GM12864 (cell line): Measurements from ENCODE around the gene SLC46A3.

Experiments
- DNase-seq: peaks from one replicate; pipeline ENCODE4 v3.0.0-alpha.2; 2011; ENCODE audit warnings: low read depth
- H3K4me3 ChIP-seq: 2 replicates; pipeline ENCODE4 v1.5.1; 2011; ENCODE audit warnings: mild to moderate bottlenecking, low read depth, low read length, control low read depth
- TF ChIP-seq, protein P1 (sequence below): IDR thresholded peaks from 2 replicates; pipeline ENCODE4 v1.5.1; 2011; ENCODE audit warnings: low read depth, mild to moderate bottlenecking, moderate library complexity, low read length, control low read depth, inconsistent platforms; ENCODE audit errors: missing control alignments

The SLC46A3 gene

DNA sequence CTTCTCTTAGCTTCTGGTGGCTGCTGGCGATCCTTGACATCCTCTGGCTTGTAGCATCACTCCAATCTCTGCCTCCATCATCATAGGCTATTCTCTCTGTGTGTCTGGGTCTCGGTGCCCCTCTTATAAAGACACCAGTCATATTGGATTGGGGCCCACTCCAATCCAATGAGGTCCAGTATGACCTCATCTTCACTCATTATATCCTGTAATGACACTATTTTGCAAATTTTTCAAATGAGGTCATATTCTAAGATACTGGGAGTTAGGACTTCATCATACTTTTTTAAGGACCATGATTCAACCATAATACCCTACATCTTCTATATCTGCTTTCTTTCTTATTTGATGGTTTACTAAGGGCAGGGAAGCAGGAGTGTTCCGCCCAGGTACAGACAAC is 12.0 kb upstream of the SLC46A3 start:
- H3K4me3 ChIP-seq: no peak overlapping the region
- no peak for DNase-seq
- TF ChIP-seq, protein P1, sequence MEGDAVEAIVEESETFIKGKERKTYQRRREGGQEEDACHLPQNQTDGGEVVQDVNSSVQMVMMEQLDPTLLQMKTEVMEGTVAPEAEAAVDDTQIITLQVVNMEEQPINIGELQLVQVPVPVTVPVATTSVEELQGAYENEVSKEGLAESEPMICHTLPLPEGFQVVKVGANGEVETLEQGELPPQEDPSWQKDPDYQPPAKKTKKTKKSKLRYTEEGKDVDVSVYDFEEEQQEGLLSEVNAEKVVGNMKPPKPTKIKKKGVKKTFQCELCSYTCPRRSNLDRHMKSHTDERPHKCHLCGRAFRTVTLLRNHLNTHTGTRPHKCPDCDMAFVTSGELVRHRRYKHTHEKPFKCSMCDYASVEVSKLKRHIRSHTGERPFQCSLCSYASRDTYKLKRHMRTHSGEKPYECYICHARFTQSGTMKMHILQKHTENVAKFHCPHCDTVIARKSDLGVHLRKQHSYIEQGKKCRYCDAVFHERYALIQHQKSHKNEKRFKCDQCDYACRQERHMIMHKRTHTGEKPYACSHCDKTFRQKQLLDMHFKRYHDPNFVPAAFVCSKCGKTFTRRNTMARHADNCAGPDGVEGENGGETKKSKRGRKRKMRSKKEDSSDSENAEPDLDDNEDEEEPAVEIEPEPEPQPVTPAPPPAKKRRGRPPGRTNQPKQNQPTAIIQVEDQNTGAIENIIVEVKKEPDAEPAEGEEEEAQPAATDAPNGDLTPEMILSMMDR: no peak

DNA sequence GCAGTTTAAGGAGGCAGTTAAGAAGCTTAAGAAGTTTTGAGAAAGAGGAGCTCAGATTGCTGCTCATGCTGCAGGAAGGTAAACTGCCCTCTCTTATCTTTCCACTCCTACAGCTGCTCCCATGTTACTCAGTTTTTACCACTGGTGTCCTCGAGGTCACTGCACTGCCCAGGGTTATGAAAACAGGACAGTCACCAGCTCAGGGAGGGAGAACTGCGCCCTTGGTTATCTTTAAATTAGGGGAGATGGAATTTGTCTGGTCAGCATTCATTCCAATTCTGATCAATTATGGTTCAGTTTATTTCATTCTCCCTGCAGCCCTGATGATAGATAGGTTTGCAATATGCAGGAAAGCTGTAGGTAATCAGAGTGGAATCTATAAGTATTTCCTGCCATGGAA is 10.8 kb upstream of the SLC46A3 start:
- no peak overlapping the region for H3K4me3 ChIP-seq
- no peak for DNase-seq
- TF ChIP-seq, protein P1: no peak

DNA sequence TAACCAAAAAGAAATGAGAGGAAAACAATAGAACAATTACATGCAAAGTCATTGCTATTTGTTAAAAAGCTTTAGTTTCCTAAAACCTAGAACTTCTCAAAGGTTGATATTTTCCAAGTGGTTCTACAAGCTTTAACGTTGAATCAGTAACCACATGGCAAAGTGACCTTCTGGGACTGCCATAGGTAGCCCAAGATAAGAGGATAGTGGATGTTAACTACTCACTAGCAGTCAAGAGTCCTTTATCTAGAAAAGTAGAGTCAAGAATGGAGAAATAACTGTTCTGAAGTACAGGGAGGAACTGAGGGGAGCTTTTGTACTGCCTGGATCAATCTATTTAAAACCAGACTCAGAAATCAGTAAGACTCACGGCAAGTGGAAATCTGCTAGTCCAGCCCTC is 9.9 kb upstream of the SLC46A3 start:
- TF ChIP-seq, protein P1: no peak
- no peak for DNase-seq
- H3K4me3 ChIP-seq: no peak overlapping the region

DNA sequence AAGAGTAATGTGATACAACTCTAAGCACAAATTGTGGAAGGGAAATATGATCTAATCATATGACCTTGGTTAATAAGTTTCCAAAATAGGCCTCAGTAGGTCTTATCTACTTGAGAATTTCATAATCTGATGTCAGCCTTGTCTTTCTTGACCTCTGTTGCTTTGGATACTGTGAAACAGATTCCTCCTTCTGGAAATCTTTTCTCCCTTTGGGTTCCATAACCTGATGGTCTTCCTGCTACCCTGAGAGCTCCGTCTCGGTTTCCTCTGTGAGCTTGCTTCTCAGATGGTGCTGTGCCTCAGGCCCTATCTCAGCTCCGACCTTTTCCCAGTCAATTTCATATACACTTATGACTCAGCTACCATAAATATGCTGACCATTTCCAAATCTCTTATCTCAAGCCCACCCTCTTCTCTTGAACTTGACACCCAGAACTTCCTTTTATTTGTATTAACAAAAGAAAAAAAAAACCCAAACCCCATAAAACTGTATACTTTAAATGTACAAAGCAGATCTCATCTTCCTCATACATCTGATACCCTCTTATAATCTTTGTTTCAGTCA is 6.4 kb upstream of the SLC46A3 start:
- no peak overlapping the region for H3K4me3 ChIP-seq
- TF ChIP-seq, protein P1: no peak
- no peak for DNase-seq

DNA sequence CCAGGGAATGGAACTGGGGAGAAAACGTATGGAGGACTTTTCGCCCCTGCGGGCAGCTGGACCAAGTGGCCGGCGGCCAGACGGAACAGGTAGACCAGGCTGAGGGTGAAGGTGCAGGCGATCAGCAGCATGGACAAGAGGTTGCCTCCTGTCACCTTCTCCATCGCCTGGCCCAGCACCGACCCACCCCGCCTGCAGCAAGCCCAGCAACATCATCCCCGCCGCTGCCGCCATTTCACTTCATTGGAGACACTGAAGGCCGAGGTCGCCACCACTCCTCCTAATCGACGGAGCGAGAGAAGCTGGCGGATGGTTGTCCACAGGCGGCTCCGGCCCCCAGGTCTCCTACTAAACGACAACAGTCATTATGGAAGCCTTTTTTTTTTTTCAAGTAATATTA is 5.0 kb upstream of the SLC46A3 start:
- no peak overlapping the region for H3K4me3 ChIP-seq
- TF ChIP-seq, protein P1: no peak
- no peak for DNase-seq

DNA sequence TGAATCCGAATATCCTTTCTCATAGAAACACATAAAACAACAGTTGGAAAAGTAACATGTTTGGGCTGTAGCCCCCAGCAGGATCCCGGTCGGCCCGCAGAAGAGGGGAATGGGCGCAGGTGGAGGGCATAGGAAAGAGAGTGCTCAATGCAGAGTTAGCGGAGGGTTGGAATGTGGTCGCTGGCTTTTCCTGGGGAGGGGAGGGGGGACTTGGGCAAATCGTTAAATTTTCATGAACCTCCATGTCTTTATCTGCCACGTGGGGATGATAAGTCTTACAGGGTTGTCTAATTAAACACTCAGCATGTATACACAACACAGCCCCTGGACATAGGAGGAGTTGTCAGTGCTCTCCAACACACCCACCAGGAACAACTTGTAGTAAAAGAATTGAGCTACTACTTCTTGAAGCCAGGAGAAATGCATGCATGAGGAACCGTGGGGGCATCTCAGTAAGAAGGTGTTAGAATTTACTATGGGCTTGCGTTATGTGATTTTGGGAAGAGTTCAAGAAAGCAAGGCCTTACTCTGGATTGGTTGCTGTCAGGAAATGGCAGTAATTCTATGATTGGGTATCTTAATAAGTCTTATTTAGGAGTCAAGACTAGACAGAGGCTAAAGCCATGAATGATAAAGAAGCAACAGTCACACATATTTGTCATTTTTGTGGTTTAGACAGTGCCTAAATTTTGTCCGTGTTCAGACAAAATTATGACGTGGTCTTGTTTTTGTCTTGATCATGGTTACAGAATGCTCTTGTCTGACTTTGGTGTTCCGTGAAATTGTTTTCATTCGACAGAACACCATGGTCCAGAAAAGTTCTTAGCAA is 671 bp upstream of the SLC46A3 start:
- DNase-seq: no peak
- TF ChIP-seq, protein P1: no peak
- peak overlapping the region; percentile 81 for H3K4me3 ChIP-seq

DNA sequence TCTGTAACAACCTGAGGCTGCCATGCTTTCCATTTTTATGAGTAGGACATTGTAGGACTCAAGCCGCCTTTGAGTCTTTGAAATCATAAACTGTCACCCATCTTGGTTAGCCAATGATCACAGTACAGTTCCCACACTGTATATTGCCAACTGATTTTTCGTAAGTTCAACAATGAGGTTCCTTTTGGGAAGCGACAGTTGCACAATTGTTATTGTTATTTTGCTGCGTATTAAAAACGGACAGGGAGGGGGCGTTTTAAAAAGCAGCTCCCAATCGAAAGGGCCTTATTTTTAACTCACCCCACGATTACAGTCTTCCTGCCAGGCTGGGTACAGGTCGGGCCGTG is 601 bp downstream of the SLC46A3 start:
- TF ChIP-seq, protein P1: no peak
- DNase-seq: no peak
- H3K4me3 ChIP-seq: peak overlapping the region; percentile 81
